ENCODE results near the gene IGSF3. TPM values are rescaled to one million over a fixed set of nuclear protein-coding genes. Genes with fewer than 3 reads are reported as not detected.
"Not testable (repeated sequence)": the region's sequence is repeated elsewhere in the genome, so short reads cannot be mapped to it uniquely, and the experiment has no call there.

IGSF3 gene
- total RNA-seq, 4 donors from 2014 or later = 15.7 to 63.2 (median 49.2) TPM

DNA sequence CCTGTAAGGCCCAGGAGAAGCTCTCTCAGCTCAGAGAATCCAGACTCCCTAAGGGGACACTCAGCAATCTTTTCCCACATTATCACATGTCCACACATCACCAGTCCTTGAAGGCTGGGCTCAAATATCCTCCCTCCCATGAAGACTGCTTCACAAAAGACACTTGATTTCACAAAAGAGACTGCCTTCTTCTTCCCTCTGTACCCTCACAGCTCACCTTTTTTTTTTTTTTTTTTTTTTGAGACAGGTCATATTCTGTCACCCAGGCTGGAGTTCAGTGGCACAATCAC, 98.2 kb downstream of the IGSF3 start:
- Histone ChIP-seq H3K9me3 (no peaks in the 10 kb centered on the region), H3K27ac (peak overlapping the region in 3 of 4 donors; percentile 97 to 98 (median 98)), H3K4me3 (peak overlapping the region in 3 of 4 donors; percentile 83 to 88 (median 85)), H3K4me1 (peaks cover 0 to 21% (median 4%) of the 10 kb centered on the region in 4 donors), H3K27me3 (no peaks in the 10 kb centered on the region), H3K36me3 (no peaks in the 10 kb centered on the region)
- DNase-seq = no peak
- TF ChIP-seq POLR2A (IDR thresholded peaks at IDR 0.05) = no peak

DNA sequence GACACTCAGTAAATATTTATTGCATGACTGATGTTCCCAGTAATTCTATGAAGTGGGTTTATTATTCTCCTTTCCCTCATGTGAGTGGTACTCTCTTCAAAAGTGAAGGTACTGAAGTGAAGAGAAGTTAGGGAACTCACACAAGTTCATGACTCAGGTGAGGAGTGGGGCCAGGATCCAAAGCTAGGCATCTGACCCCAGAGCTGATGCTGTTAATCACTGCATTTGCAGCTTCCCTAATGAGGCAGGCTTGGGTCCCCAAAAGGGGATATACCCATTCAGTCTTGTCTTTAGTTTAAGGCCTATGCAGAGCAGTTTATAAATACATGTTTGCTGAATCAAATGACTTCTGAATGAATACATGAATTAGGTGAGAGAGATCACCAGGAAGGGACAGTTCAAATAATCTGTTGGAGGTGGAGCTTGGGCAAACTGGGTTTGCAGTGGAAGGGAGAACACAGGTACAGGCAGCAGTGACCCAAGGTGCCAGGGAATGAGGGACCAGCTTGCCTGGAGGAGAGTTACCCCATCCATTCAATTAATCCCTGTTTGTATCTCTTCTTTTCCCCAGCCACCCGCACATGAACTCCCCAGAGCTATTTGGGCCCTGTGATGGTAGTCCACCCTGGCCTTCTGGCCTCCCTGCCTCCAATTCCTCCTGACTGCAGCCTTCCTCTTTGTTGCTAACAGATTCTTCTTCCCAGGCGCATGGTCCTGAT, 98.7 kb downstream of the IGSF3 start:
- peak overlapping the region in 1 of 4 donors; percentile 85 for H3K4me3 ChIP-seq
- H3K4me1 ChIP-seq = peaks cover 0 to 21% (median 4%) of the 10 kb centered on the region in 4 donors
- H3K27ac ChIP-seq = peak overlapping the region in 2 of 4 donors; percentile 1 to 98
- no peaks in the 10 kb centered on the region for H3K9me3 ChIP-seq
- H3K27me3 ChIP-seq = no peaks in the 10 kb centered on the region
- no peaks in the 10 kb centered on the region for H3K36me3 ChIP-seq
- TF ChIP-seq POLR2A (IDR thresholded peaks at IDR 0.05) = no peak
- TF ChIP-seq, protein P1, sequence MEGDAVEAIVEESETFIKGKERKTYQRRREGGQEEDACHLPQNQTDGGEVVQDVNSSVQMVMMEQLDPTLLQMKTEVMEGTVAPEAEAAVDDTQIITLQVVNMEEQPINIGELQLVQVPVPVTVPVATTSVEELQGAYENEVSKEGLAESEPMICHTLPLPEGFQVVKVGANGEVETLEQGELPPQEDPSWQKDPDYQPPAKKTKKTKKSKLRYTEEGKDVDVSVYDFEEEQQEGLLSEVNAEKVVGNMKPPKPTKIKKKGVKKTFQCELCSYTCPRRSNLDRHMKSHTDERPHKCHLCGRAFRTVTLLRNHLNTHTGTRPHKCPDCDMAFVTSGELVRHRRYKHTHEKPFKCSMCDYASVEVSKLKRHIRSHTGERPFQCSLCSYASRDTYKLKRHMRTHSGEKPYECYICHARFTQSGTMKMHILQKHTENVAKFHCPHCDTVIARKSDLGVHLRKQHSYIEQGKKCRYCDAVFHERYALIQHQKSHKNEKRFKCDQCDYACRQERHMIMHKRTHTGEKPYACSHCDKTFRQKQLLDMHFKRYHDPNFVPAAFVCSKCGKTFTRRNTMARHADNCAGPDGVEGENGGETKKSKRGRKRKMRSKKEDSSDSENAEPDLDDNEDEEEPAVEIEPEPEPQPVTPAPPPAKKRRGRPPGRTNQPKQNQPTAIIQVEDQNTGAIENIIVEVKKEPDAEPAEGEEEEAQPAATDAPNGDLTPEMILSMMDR (IDR thresholded peaks at IDR 0.05) = no peak
- DNase-seq = no peak

DNA sequence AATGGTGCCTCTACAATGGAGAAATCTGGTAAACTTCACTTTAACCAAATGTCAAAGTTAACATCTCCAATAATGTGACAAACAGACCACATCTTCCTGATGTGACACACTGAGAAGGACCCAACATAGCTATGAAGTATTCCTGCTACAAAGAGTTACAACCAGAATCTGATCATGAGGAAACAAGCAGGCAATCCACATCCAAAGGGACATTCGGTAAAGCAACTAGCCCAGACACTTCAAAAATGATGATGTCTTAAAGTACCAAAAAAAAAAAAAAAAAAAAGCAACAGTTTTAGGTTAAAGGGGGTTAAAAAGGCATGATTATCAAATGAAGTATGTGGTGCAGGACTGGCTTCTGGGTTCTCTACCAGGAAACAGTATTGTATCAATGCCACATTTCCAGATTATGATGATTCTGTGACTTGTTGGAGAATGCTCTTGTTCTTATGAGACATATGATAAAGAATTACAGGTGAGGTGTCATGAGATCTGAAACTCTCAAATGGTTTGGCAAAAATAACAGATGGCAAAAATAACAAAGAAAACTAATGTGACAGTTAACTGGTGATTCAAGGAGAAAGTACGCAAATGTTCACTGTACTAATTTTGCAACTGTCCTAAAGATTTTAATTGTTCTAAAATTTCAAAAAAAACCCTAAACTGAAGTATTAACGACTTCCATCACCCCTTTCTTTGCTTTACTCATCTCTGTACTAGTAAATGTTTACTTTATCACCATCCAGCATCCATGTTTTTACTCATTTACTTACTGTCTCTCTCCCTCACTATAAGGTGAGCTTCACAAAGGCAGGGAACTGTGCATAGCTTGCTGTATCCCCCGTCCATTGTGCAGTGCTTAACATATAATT, 99.5 kb downstream of the IGSF3 start:
- Histone ChIP-seq H3K4me1 (peaks cover 0 to 21% (median 4%) of the 10 kb centered on the region in 4 donors), H3K4me3 (no peak overlapping the region), H3K27ac (no peak overlapping the region), H3K9me3 (no peaks in the 10 kb centered on the region), H3K27me3 (no peaks in the 10 kb centered on the region), H3K36me3 (no peaks in the 10 kb centered on the region)
- TF ChIP-seq, protein P1 (IDR thresholded peaks at IDR 0.05) = no peak
- no peak for TF ChIP-seq POLR2A (IDR thresholded peaks at IDR 0.05)
- no peak for DNase-seq

DNA sequence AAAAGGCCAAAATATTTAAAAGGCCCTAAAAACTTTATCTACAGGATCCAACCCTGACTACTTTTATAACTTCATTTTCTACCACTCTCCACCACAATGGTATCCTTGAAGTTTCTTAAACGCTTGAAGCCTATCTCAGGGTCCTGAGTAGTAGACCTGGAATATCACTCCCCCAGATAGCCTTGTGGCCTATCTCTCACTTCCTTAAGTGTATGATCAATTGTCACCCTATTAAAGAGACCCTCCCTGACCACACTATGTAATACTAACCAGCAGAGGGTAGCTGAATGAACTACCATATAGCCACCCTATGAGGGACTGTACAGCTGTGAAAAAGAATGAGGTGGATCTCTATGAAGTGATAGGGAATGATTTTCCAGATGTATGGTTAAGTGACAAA, 102.3 kb downstream of the IGSF3 start:
- H3K36me3 ChIP-seq = no peaks in the 10 kb centered on the region
- no peaks in the 10 kb centered on the region for H3K27me3 ChIP-seq
- TF ChIP-seq, protein P1 (IDR thresholded peaks at IDR 0.05) = no peak
- no peak for TF ChIP-seq POLR2A (IDR thresholded peaks at IDR 0.05)
- H3K9me3 ChIP-seq = no peaks in the 10 kb centered on the region
- no peak for DNase-seq
- peaks cover 0 to 15% (median 3%) of the 10 kb centered on the region in 4 donors for H3K4me1 ChIP-seq
- H3K27ac ChIP-seq = no peak overlapping the region
- no peak overlapping the region for H3K4me3 ChIP-seq

DNA sequence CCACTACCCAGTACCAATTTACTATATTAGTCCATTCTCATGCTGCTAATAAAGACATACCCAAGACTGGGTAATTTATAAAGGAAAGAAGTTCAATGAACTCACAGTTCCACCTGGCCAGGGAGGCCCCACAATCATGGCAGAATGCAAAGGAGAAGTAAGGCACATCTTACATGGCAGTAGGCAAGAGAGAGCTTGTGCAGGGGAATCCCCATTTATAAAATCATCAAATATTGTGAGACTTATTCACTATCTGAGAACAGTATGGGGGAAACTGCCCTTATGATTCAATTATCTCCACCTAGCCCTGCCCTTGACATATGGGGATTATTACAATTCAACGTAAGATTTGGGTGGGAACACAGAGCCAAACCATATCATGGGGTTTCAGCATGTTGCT, 103.1 kb downstream of the IGSF3 start:
- no peak for TF ChIP-seq POLR2A (IDR thresholded peaks at IDR 0.05)
- TF ChIP-seq, protein P1 (IDR thresholded peaks at IDR 0.05) = no peak
- peaks cover 0 to 19% (median 3%) of the 10 kb centered on the region in 4 donors for H3K4me1 ChIP-seq

DNA sequence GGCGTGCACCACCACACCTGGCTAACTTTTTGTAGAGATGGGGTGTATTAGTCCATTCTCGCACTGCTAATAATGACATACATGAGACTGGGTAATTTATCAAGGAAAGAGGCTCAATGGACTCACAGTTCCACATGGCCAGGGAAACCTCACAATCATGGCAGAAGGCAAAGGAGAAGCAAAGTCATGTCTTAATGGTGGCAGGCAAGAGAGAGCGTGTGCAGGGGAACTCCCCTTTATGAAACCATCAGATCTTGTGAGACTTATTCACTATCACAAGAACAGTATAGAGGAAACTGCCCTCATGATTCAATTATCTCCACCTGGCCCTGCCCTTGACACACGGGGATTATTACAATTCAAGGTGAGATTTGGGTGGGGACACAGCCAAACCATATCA, 105.1 kb downstream of the IGSF3 start:
- not testable (repeated sequence) for H3K36me3 ChIP-seq, DNase-seq, H3K4me3 ChIP-seq, H3K27me3 ChIP-seq, H3K27ac ChIP-seq, H3K9me3 ChIP-seq
- H3K4me1 ChIP-seq = peaks cover 0 to 12% (median 2%) of the 10 kb centered on the region in 4 donors

More for the DNA sequence above, 103.1 kb downstream of the IGSF3 start:
- no peak overlapping the region for H3K27ac ChIP-seq
- H3K27me3 ChIP-seq = no peaks in the 10 kb centered on the region
- H3K4me3 ChIP-seq = no peak overlapping the region
- no peak for DNase-seq
- H3K36me3 ChIP-seq = no peaks in the 10 kb centered on the region
- no peaks in the 10 kb centered on the region for H3K9me3 ChIP-seq

Data from Peyer's patch (tissue), 4 donors.